Ovary (tissue), 9 donors: Measurements from ENCODE around the gene PPARD. TPM values are rescaled to one million over a fixed set of nuclear protein-coding genes. Genes with fewer than 3 reads are reported as not detected.

ENCODE experiments used
- DNase-seq, 5 donors: peaks; one replicate each; pipeline ENCODE4 v3.0.0-alpha.2; 2019 to 2020
- H3K27ac ChIP-seq, 2 donors: fragments of 200-600 bp; one replicate each; pipeline versions ENCODE4 v1.5.1 to v1.8.0; 2019 to 2022
- H3K27me3 ChIP-seq: fragments of 200-600 bp; one replicate; pipeline ENCODE4 v1.8.0; 2022
- H3K36me3 ChIP-seq: fragments of 200-600 bp; sonication (generic); one replicate; pipeline ENCODE4 v1.5.1; 2019
- H3K4me1 ChIP-seq: one replicate; pipeline ENCODE4 v1.8.1; 2013; ENCODE audit warnings: mild to moderate bottlenecking, moderate library complexity; ENCODE audit not compliant: insufficient read depth
- H3K4me3 ChIP-seq: fragments of 200-600 bp; sonication (generic); one replicate; pipeline ENCODE4 v1.5.1; 2017
- H3K9me3 ChIP-seq, 2 donors: fragments of 200-600 bp in 1 of 2; sonication (generic) in 1 of 2; one replicate each; pipeline versions ENCODE4 v1.5.1 to v1.8.1; 2013 to 2019; ENCODE audit warnings: mild to moderate bottlenecking in 1 of 2, moderate library complexity in 1 of 2
- CTCF ChIP-seq, 3 donors: fragments of 450-650 bp in 2 of 3; fragments of 200-600 bp in 1 of 3; IDR thresholded peaks; one replicate each; pipeline versions ENCODE4 v1.5.1 to v1.8.0; 2016 to 2022; ENCODE audit warnings: antibody characterized with exemption in 3 of 3, mild to moderate bottlenecking in 1 of 3
- EP300 ChIP-seq: sonication (generic); formaldehyde crosslinking; IDR thresholded peaks from one replicate; pipeline ENCODE4 v1.6.1; 2017; ENCODE audit warnings: antibody characterized with exemption
- POLR2A ChIP-seq: fragments of 450-650 bp; IDR thresholded peaks from one replicate; pipeline ENCODE4 v1.6.1; 2017; ENCODE audit warnings: antibody characterized with exemption, mild to moderate bottlenecking, moderate library complexity
- WGBS, 3 donors: extraction: QIAGEN DNeasy Blood & Tissue Kit in 1 of 3; methylation state at CpG; one replicate each; pipeline versions ENCODE4 v1.1.5 to v1.1.7; 2013 to 2017; 5-methylcytosine and 5-hydroxymethylcytosine counted together
- intact Hi-C, 4 donors: fragments of 100-400 bp; cut with DNase I; formaldehyde crosslinking; loops; one replicate each; pipeline versions ENCODE4 v1.11.0 to v1.15.1; 2022 to 2023
- polyA plus RNA-seq, 2 donors: library from polyadenylated mRNA; stranded (reverse); fragments of 200-250 nt in 1 of 2; fragments of 350-450 nt in 1 of 2; fragmentation: Illumina TruSeq in 1 of 2; extraction: RNeasy Lipid Tissue Mini Kit (QIAGEN cat#74804) in 1 of 2; gene quantifications; one replicate each; pipeline ENCODE4 v1.2.3, GENCODE V29; 2013 to 2014
- total RNA-seq, 7 donors: library from RNA; depleted of rRNA in 2 of 7; stranded (reverse); fragments of >200 nt in 2 of 7; fragmentation: NEBNext Ultra II Directional in 3 of 7; extraction: Animal tissue kit (Norgen Biotek cat#: 25700) in 3 of 7; gene quantifications; one replicate each; pipeline versions ENCODE4 v1.1.0 to v1.2.4, GENCODE V29; 2016 to 2023
- donor health status: DM: no; HTN: no; CAD: no; lungs with moderate emphysema.
- donor health status: DM: no; HTN: no; CAD: no.
- donor health status: Bipolar disorder and iron deficiency.
- donor health status: DM: yes; HTN: yes; CAD: no.
- donor health status: DM: no; HTN: no; CAD: no.
- donor health status: DM: yes; HTN: yes; CAD: no.

The PPARD gene
- total and polyA plus RNA-seq, 9 donors, result 7.9 to 55.9 (median 25.0) TPM

- TF ChIP-seq CTCF (IDR thresholded peaks at IDR 0.05) (no peak), POLR2A (no peak), EP300 (no peak)
- no peaks in the 10 kb centered on the region for H3K27me3 ChIP-seq
- intact Hi-C loops, result no loop called here
- no peaks in the 10 kb centered on the region for H3K36me3 ChIP-seq
- H3K4me3 ChIP-seq, result no peak overlapping the region
- WGBS, 3 donors, result 94 to 99% (median 98%) methylated on average over 5 of the region's 5 CpGs
- no peaks in the 10 kb centered on the region for H3K9me3 ChIP-seq
- DNase-seq, result no peak
- H3K27ac ChIP-seq, result no peak overlapping the region
- no peaks in the 10 kb centered on the region for H3K4me1 ChIP-seq
These were observed 60.5 kb downstream of the PPARD start for GRCh38 chr6:35402856-35403191.

- intact Hi-C loops, result no loop called here
- 88 to 95% (median 92%) methylated on average over 8 of the region's 8 CpGs for WGBS, 3 donors
- TF ChIP-seq EP300 (no peak), POLR2A (no peak), CTCF (IDR thresholded peaks at IDR 0.05) (no peak)
- H3K36me3 ChIP-seq, result no peaks in the 10 kb centered on the region
- H3K27ac ChIP-seq, result no peak overlapping the region
- H3K27me3 ChIP-seq, result no peaks in the 10 kb centered on the region
- H3K9me3 ChIP-seq, result no peaks in the 10 kb centered on the region
- DNase-seq, result no peak
- no peak overlapping the region for H3K4me3 ChIP-seq
- no peaks in the 10 kb centered on the region for H3K4me1 ChIP-seq
These were observed 61.4 kb downstream of the PPARD start for GRCh38 chr6:35403544-35404442.

GRCh38 chr6:35406711-35407485, 64.5 kb downstream of the PPARD start:
- TF ChIP-seq EP300 (no peak), CTCF (IDR thresholded peaks at IDR 0.05) (no peak), POLR2A (no peak)
- Histone ChIP-seq H3K9me3 (no peaks in the 10 kb centered on the region), H3K36me3 (no peaks in the 10 kb centered on the region), H3K4me1 (no peaks in the 10 kb centered on the region), H3K4me3 (no peak overlapping the region), H3K27ac (no peak overlapping the region), H3K27me3 (no peaks in the 10 kb centered on the region)
- DNase-seq, result no peak
- intact Hi-C loops, result no loop called here
- WGBS, 3 donors, result 78 to 82% (median 79%) methylated on average over 20 of the region's 20 CpGs

GRCh38 chr6:35409245-35409644, 66.9 kb downstream of the PPARD start:
- Histone ChIP-seq H3K27me3 (no peaks in the 10 kb centered on the region), H3K27ac (no peak overlapping the region), H3K4me3 (no peak overlapping the region), H3K36me3 (no peaks in the 10 kb centered on the region), H3K9me3 (no peaks in the 10 kb centered on the region), H3K4me1 (no peaks in the 10 kb centered on the region)
- no peak for DNase-seq
- 76 to 83% (median 78%) methylated on average over 5 of the region's 5 CpGs for WGBS, 3 donors
- intact Hi-C loops, result no loop called here
- TF ChIP-seq CTCF (IDR thresholded peaks at IDR 0.05) (no peak), POLR2A (no peak), EP300 (no peak)
